Activated naive CD4-positive, alpha-beta T cell treated with anti-CD3 and anti-CD28 coated beads, Interleukin-2, amount 50 U/mL, for 72 hours (primary cell): ENCODE measurements around the gene DPP10. TPM values are rescaled to one million over a fixed set of nuclear protein-coding genes. Genes with fewer than 3 reads are reported as not detected.

Experiments
- ATAC-seq, 2 donors: fragments of 150-1000 bp; cut with Tn5 transposase; 2 replicates each; pipeline ENCODE4 v1.10.0; 2021; ENCODE audit warnings: mild to moderate bottlenecking in 2 of 2, moderate library complexity in 2 of 2
- DNase-seq, 2 donors: peaks; one replicate each; pipeline ENCODE4 v3.0.0; 2021 to 2022; ENCODE audit warnings: low spot score in 2 of 2
- H3K27ac Mint-ChIP-seq, 2 donors: one replicate each; pipeline ENCODE4 v1.8.0; 2022; ENCODE audit warnings: mild to moderate bottlenecking in 2 of 2, mixed read lengths in 2 of 2
- H3K36me3 Mint-ChIP-seq, 2 donors: one replicate each; pipeline ENCODE4 v1.8.0; 2022; ENCODE audit warnings: mixed read lengths in 2 of 2
- H3K9me3 Mint-ChIP-seq, 2 donors: one replicate each; pipeline ENCODE4 v1.8.0; 2022; ENCODE audit warnings: mixed read lengths in 2 of 2
- total RNA-seq, 2 donors: library from RNA; stranded (reverse); gene quantifications; one replicate each; pipeline ENCODE4 v1.2.3, GENCODE V29; 2022

The DPP10 gene
- total RNA-seq, 2 donors from 2014 or later: not detected

- Mint-ChIP-seq H3K9me3 (peaks cover 0 to 3% of the 10 kb centered on the region in 2 donors), H3K27ac (no peak overlapping the region), H3K36me3 (no peaks in the 10 kb centered on the region)
- no peak for DNase-seq
- ATAC-seq: no peak
Observed at GRCh38 chr2:114789989-114790388, 347.5 kb downstream of the DPP10 start.

DNA sequence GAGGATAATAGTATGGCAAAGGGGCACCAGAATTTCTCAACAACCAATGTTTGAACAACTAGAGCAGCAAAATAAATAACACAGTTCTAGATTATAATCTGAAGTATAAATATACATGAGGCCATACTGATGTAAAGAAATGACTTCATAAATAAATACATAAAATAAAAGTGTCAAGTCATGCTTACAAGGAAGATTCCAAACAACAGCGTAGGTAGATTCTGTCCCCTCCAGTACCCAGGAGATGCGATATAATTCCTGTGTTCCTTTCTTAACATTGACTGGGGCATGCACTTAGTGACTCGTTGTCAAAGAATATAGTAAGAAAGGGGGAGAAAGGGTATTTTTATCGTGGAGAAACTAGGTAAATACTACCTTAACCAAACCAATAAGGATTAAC, 355.1 kb downstream of the DPP10 start:
- no peak overlapping the region for H3K27ac Mint-ChIP-seq
- no peaks in the 10 kb centered on the region for H3K36me3 Mint-ChIP-seq
- H3K9me3 Mint-ChIP-seq: peaks cover 0 to 3% of the 10 kb centered on the region in 2 donors
- ATAC-seq (no peak), DNase-seq (no peak)

DNA sequence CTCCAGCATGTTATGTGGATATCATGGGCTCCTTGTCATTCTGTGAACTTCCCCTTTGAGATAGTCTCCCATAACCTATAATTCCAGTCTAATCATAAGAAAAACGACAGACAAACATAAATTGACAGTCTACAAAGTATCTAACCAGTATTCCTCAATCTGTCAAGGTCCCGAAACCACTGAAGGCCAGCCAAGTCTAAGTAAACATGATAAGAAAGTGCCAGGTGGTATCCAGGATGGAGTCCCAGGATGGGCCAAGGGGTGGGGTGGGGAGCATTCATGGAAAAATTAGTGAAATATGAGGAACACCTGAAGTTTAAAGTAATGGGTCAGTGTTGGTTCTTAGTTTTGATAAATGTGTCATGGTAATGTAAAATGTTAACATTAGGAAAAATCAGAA, 355.5 kb downstream of the DPP10 start:
- Mint-ChIP-seq H3K36me3 (no peaks in the 10 kb centered on the region), H3K27ac (no peak overlapping the region), H3K9me3 (peaks cover 0 to 3% of the 10 kb centered on the region in 2 donors)
- ATAC-seq: no peak
- no peak for DNase-seq

GRCh38 chr2:114800371-114800770, 357.9 kb downstream of the DPP10 start:
- Mint-ChIP-seq H3K36me3 (no peaks in the 10 kb centered on the region), H3K27ac (no peak overlapping the region), H3K9me3 (no peaks in the 10 kb centered on the region)
- DNase-seq: no peak
- no peak for ATAC-seq

- ATAC-seq (no peak), DNase-seq (no peak)
- H3K9me3 Mint-ChIP-seq: peaks cover 0 to 3% of the 10 kb centered on the region in 2 donors
- no peaks in the 10 kb centered on the region for H3K36me3 Mint-ChIP-seq
- H3K27ac Mint-ChIP-seq: no peak overlapping the region
Observed at GRCh38 chr2:114805195-114805594, 362.8 kb downstream of the DPP10 start.

- H3K9me3 Mint-ChIP-seq: peaks cover 0 to 3% of the 10 kb centered on the region in 2 donors
- no peak overlapping the region for H3K27ac Mint-ChIP-seq
- H3K36me3 Mint-ChIP-seq: no peaks in the 10 kb centered on the region
- ATAC-seq (no peak), DNase-seq (no peak)
Observed at GRCh38 chr2:114810092-114810491, 367.7 kb downstream of the DPP10 start.

DNA sequence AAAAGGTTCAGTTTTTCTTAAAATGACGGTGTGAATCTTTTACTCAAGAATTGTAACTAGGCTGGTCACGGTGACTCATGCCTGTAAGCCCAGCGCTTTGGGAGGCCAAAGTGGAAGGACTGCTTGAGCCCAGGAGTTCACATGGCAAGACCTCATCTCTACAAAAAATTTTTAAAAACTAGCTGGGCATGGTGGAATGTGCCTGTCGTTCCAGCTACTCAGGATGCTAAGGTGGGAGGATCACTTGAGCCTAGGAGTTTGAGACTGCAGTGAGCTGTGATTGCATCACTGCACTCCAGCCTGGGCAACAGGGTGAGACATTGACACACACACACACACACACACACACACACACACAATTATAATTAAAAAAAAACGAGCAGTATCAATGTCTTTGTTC, 369.8 kb downstream of the DPP10 start:
- no peak for ATAC-seq

DNA sequence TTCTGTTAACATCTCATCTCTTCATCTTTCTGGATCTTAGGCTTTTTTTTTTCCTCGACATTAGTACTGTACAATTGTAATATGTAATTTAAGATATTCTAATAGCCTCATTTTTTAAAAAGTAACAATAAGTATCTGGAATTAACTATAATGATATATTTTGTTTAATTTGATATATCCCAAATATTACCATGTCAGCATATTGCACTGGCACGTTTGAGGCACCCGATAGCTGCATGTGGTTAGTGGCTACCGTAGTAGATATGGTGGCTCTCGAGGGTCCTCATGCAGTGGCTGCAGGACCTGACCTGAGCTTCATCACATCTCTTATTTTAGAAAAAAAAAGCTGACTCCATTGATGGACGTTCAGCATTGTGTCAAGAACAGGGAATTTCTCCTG, 371.9 kb downstream of the DPP10 start:
- H3K27ac Mint-ChIP-seq: no peak overlapping the region
- no peaks in the 10 kb centered on the region for H3K36me3 Mint-ChIP-seq
- ATAC-seq: no peak
- H3K9me3 Mint-ChIP-seq: no peaks in the 10 kb centered on the region
- no peak for DNase-seq

More for the DNA sequence above, 369.8 kb downstream of the DPP10 start:
- no peaks in the 10 kb centered on the region for H3K9me3 Mint-ChIP-seq
- H3K36me3 Mint-ChIP-seq: no peaks in the 10 kb centered on the region
- no peak overlapping the region for H3K27ac Mint-ChIP-seq
- DNase-seq: no peak

- no peak for ATAC-seq
- Mint-ChIP-seq H3K9me3 (peaks cover 0 to 6% of the 10 kb centered on the region in 2 donors), H3K36me3 (no peaks in the 10 kb centered on the region), H3K27ac (no peak overlapping the region)
- DNase-seq: no peak
Observed at GRCh38 chr2:114821055-114821454, 378.6 kb downstream of the DPP10 start.

GRCh38 chr2:114843963-114844362, 401.5 kb downstream of the DPP10 start:
- no peak overlapping the region for H3K27ac Mint-ChIP-seq
- no peaks in the 10 kb centered on the region for H3K36me3 Mint-ChIP-seq
- DNase-seq (no peak), ATAC-seq (no peak)
- peaks cover 4 to 6% of the 10 kb centered on the region in 2 donors for H3K9me3 Mint-ChIP-seq

DNA sequence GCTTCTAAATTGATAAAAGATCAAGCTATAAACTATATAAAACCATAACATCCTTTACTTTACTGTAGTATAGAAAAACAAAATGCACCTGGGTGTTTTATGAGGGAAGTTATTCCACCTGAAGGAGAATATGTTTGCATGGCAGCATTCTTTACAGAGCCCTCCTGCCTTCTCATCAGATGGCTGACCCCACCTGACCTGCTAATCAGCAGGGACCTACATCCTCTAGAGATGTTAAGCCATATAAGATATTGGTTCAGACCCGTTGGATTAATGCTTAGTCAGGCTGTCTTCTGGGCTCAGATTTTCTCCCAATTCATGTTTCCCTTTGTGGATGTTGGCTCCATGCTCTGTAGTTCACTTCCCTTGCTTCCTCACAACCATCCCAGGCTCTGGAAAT, 414.8 kb downstream of the DPP10 start:
- peaks cover 0 to 8% of the 10 kb centered on the region in 2 donors for H3K9me3 Mint-ChIP-seq
- H3K27ac Mint-ChIP-seq: no peak overlapping the region
- no peak for DNase-seq
- no peaks in the 10 kb centered on the region for H3K36me3 Mint-ChIP-seq
- ATAC-seq: no peak

- peaks cover 0 to 5% of the 10 kb centered on the region in 2 donors for H3K9me3 Mint-ChIP-seq
- ATAC-seq: no peak
- H3K36me3 Mint-ChIP-seq: no peaks in the 10 kb centered on the region
- no peak overlapping the region for H3K27ac Mint-ChIP-seq
- DNase-seq: no peak
Observed at GRCh38 chr2:114859726-114860510, 417.5 kb downstream of the DPP10 start.

- H3K9me3 Mint-ChIP-seq: peaks cover 0 to 5% of the 10 kb centered on the region in 2 donors
- DNase-seq: no peak
- H3K36me3 Mint-ChIP-seq: no peaks in the 10 kb centered on the region
- ATAC-seq: no peak
- no peak overlapping the region for H3K27ac Mint-ChIP-seq
Observed at GRCh38 chr2:114862243-114862642, 419.8 kb downstream of the DPP10 start.

DNA sequence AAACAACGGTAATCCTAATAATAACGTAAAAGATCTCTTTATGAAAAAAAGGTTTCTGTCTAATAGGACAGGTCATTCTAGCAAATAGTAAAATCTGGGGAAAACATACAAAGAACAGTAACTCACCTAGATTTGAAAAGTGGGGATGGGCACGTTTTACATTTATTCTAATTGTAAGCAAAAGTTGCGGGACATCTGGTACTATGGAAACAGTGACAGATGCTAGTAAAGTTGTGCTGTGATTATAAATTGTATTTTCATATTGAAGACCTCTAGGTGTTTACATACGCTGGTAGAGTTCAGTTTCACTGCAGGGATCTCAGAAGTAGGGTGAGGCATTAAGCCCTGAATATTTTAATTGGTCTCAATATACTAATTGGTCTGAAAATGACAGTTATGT, 422.5 kb downstream of the DPP10 start:
- no peaks in the 10 kb centered on the region for H3K36me3 Mint-ChIP-seq

GRCh38 chr2:114880046-114880445, 437.6 kb downstream of the DPP10 start:
- H3K27ac Mint-ChIP-seq: no peak overlapping the region
- no peak for ATAC-seq
- DNase-seq: no peak
- peaks cover 4 to 7% of the 10 kb centered on the region in 2 donors for H3K9me3 Mint-ChIP-seq
- no peaks in the 10 kb centered on the region for H3K36me3 Mint-ChIP-seq

More for the DNA sequence above, 422.5 kb downstream of the DPP10 start:
- H3K9me3 Mint-ChIP-seq: peaks cover 0 to 8% of the 10 kb centered on the region in 2 donors
- DNase-seq (no peak), ATAC-seq (no peak)
- no peak overlapping the region for H3K27ac Mint-ChIP-seq

DNA sequence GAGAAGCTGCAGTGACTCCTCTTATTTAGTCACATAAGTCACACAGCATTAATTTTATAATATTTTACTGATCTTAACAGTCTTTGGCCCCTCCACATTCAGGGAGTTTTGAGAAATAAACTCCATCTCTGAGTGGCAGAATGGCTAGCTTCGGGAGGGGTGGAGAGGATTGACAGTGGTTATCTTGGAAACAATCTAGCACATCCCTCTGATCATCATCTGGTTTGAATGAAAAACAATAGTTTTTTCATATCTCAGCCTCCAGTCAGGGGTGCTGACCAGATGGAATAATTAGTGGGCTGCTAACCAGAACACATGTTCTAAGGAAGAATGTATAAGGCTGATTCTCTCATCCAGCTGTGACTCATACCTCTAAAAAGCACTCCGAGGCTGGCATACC, 477.5 kb downstream of the DPP10 start:
- Mint-ChIP-seq H3K9me3 (peaks cover 0 to 5% of the 10 kb centered on the region in 2 donors), H3K36me3 (no peaks in the 10 kb centered on the region), H3K27ac (no peak overlapping the region)
- DNase-seq (no peak), ATAC-seq (no peak)

DNA sequence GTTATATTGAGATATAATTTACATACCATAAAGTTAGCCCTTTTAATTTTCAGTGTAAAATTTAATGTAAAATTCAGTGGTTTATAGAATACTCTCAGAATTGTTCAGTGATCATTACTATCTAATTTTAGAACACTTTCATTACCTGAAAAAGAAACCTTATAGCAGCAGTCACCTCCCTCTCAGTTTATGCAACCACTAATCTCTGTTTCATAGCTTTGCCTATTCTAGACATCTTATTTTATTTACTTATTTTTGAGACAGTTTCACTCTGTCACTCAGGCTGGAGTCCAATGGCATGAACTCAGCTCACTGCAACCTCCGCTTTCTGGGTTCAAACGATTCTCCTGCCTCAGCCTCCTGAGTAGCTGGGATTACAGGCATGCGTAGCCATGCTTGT, 479.6 kb downstream of the DPP10 start:
- Mint-ChIP-seq H3K9me3 (no peaks in the 10 kb centered on the region), H3K36me3 (peaks cover 0 to under 1% of the 10 kb centered on the region in 2 donors), H3K27ac (no peak overlapping the region)
- DNase-seq: no peak
- ATAC-seq: no peak
